ENCODE measurements around the gene UAP1L1.

Gene UAP1L1

DNA sequence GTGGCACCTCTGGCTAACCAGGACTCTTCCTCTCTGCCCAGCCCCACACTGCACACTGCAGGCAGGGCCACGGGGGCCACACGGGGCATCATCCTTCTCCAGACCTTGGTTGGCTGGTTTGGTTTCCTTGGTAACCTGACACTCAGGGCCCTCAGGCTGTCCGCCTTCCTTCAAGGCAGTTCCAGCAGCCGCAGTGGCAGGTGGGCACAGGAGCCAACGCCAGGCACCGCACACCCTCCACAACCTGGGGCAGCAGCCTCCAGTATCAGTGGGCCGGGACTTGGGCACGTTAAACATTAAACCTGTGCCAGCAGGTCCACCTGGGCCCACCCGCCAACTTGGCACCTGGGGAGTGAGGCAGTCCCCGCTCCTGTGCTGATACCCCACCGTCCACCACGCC, 33.3 kb upstream of the UAP1L1 start:
- H3K4me3 ChIP-seq (ENCODE audit: low read depth, low read length), result no peak overlapping the region
- H3K27me3 ChIP-seq (ENCODE audit: control insufficient read depth, insufficient read depth, low read length), result peaks cover 30% of the 10 kb centered on the region
- H3K27ac ChIP-seq (ENCODE audit: low read depth, low read length), result no peak overlapping the region
- H3K36me3 ChIP-seq (ENCODE audit: control insufficient read depth, insufficient read depth, low read length), result peaks cover 9% of the 10 kb centered on the region
- H3K9me3 ChIP-seq (ENCODE audit: control insufficient read depth, insufficient read depth, low read length), result no peaks in the 10 kb centered on the region
- 0 out of 2 replicates have a peak, but pooled peaks cover 3% of the 10 kb centered on the region for H3K4me1 ChIP-seq (ENCODE audit: control insufficient read depth, insufficient read depth, low read length)
- H3K9ac ChIP-seq (ENCODE audit: low read depth, low read length), result no peak overlapping the region

DNA sequence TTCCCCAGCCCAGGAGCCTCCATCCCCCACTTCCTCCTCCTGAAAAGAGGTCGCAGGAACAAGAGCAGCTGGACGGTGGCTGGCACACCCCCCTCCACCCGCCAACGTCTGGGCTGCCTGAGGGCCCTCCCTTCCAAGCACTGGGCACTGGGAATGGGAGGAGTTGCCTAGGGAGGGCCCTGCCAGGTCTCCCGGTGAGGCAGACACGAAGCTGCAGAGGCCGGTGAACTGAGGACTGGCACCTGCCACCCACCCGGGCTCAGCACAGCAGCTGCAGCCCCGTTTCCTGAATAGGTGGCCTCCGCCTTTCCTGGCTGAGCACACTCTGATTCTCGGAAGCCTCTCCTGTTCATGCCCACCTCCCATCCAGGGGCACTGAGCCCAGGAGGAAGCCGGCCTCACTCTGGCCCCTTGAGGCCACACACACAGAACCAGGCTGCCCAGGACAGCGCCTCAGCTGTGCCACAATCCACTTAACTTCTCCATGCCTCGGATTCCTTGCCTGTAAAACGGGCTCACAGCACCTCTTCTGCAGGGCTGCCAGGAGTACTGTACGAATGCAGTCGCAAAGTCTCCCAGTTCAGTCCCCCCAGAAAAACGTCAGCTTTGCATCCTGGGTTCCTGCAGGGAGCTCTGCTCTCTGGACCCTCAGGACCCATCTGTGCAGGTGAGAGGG, 32.7 kb upstream of the UAP1L1 start:
- peaks cover 3% of the 10 kb centered on the region for H3K36me3 ChIP-seq (ENCODE audit: control insufficient read depth, insufficient read depth, low read length)
- H3K4me3 ChIP-seq (ENCODE audit: low read depth, low read length), result peak overlapping the region; percentile 65

DNA sequence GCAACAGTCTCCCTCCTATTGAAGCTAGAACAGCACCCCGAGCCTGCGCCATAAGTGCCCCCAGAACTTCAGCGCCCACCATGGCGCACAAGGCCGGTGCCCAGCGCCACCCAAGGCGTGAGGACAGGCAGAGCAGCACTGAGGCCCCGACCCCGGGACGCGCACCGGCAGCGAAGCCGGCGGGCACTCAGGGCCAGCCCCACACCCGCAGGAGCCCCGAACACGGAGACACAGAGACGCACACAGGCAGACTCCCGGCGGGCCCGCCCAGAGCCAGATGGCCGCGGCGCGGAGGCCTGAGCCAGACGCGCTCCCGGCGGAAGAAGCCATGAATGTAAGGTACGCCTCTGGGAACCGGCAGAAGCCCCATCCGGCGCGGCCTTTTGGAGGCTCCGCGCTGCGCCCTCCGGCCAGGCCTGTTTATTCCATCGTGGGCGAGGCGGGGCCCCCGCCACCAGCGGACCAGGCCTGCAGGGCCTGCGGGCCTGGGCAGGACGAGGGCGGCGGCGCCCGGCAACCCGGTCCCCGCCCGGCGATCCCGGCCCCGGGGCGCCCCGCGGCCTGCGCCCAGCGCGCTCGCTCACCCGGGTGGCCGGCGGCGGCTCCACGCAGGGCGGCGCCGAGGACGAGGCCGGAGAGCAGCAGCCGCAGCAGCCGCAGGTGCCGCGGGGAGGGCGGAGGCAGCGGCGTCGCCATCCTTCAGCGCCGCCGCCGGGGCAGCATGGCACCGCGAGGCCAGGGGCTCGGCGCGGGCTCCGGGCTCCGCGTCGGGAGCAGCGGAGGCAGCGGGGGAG, 31.8 kb upstream of the UAP1L1 start:
- H3K36me3 ChIP-seq (ENCODE audit: control insufficient read depth, insufficient read depth, low read length), result no peaks in the 10 kb centered on the region
- no peak overlapping the region for H3K9ac ChIP-seq (ENCODE audit: low read depth, low read length)
- peaks cover 44% of the 10 kb centered on the region for H3K27me3 ChIP-seq (ENCODE audit: control insufficient read depth, insufficient read depth, low read length)
- H3K4me1 ChIP-seq (ENCODE audit: control insufficient read depth, insufficient read depth, low read length), result 0 out of 2 replicates have a peak, but pooled peaks cover 3% of the 10 kb centered on the region
- no peaks in the 10 kb centered on the region for H3K9me3 ChIP-seq (ENCODE audit: control insufficient read depth, insufficient read depth, low read length)
- peak overlapping the region; percentile 65 for H3K4me3 ChIP-seq (ENCODE audit: low read depth, low read length)
- H3K27ac ChIP-seq (ENCODE audit: low read depth, low read length), result no peak overlapping the region

More for the DNA sequence above, 32.7 kb upstream of the UAP1L1 start:
- no peak overlapping the region for H3K27ac ChIP-seq (ENCODE audit: low read depth, low read length)
- no peaks in the 10 kb centered on the region for H3K9me3 ChIP-seq (ENCODE audit: control insufficient read depth, insufficient read depth, low read length)
- H3K9ac ChIP-seq (ENCODE audit: low read depth, low read length), result no peak overlapping the region
- 0 out of 2 replicates have a peak, but pooled peaks cover 3% of the 10 kb centered on the region for H3K4me1 ChIP-seq (ENCODE audit: control insufficient read depth, insufficient read depth, low read length)
- peaks cover 36% of the 10 kb centered on the region for H3K27me3 ChIP-seq (ENCODE audit: control insufficient read depth, insufficient read depth, low read length)

- Histone ChIP-seq H3K27ac (ENCODE audit: low read depth, low read length) (no peak within 1 kb of the TSS), H3K9ac (ENCODE audit: low read depth, low read length) (no peak within 1 kb of the TSS)
These were observed 31.1 kb upstream of the UAP1L1 start, which contains the start of gene NPDC1 for GRCh38 chr9:137046088-137046787. Gene NPDC1, minus strand, starts transcription at chr9:137046177. Its CDS starts 188 bp downstream, at chr9:137045989.

GRCh38 chr9:137048655-137049543, 28.4 kb upstream of the UAP1L1 start:
- no peak overlapping the region; the same call in 1 of the 2 replicates for H3K4me3 ChIP-seq (ENCODE audit: low read depth, low read length)
- H3K4me1 ChIP-seq (ENCODE audit: control insufficient read depth, insufficient read depth, low read length), result peaks cover 5% of the 10 kb centered on the region; the same call in 1 of the 2 replicates
- no peak overlapping the region for H3K27ac ChIP-seq (ENCODE audit: low read depth, low read length)
- H3K9ac ChIP-seq (ENCODE audit: low read depth, low read length), result no peak overlapping the region
- no peaks in the 10 kb centered on the region for H3K36me3 ChIP-seq (ENCODE audit: control insufficient read depth, insufficient read depth, low read length)
- no peaks in the 10 kb centered on the region for H3K9me3 ChIP-seq (ENCODE audit: control insufficient read depth, insufficient read depth, low read length)
- peaks cover 78% of the 10 kb centered on the region for H3K27me3 ChIP-seq (ENCODE audit: control insufficient read depth, insufficient read depth, low read length)

More at GRCh38 chr9:137046088-137046787, 31.1 kb upstream of the UAP1L1 start, which contains the start of gene NPDC1:
- no peaks in the 10 kb centered on the region for H3K36me3 ChIP-seq (ENCODE audit: control insufficient read depth, insufficient read depth, low read length)
- H3K4me3 ChIP-seq (ENCODE audit: low read depth, low read length), result peak within 1 kb of the TSS; percentile 65
- no peaks in the 10 kb centered on the region for H3K9me3 ChIP-seq (ENCODE audit: control insufficient read depth, insufficient read depth, low read length)
- H3K4me1 ChIP-seq (ENCODE audit: control insufficient read depth, insufficient read depth, low read length), result 0 out of 2 replicates have a peak, but pooled peaks cover 3% of the 10 kb centered on the region
- H3K27me3 ChIP-seq (ENCODE audit: control insufficient read depth, insufficient read depth, low read length), result peaks cover 52% of the 10 kb centered on the region

DNA sequence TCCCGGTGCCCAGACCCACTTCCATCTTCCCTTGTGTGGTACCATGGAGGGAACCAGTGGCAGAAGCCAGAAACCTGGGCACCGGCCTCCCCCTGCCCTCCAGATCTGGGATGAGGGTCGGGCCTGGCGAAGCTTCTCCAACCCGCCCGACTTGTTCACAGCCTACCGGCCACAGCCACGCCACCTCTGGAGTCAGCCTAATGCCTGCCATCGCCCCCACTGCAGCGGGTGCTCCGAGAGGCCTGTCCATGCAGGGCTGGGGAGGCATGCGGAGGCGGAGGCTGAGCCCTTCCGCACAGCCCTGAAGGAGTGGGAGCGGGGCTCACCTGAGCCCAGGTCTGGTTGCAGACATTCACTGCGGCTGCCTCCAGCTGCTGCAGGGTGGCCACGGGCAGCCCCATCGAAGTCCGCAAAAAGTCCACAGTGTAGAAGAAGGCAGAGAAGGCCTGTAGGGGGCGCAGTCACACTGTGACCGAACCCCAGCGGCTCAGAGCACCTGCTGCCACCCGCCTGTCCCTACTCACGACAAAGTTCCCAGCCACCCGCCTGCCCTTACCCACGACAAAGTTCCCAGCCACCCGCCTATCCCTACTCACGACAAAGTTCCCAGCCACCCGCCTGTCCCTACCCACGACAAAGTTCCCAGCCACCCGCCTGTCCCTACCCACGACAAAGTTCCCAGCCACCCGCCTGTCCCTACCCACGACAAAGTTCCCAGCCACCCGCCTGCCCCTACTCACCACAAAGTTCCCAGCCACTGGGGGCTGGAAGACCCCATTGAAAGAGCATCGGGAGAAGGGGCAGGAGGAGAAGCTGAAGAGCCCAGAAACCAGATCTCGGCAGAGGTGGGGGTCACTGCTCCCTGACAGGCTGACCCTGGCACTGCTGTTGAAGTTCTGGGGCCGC, 27.5 kb upstream of the UAP1L1 start:
- Histone ChIP-seq H3K9me3 (ENCODE audit: control insufficient read depth, insufficient read depth, low read length) (no peaks in the 10 kb centered on the region), H3K27me3 (ENCODE audit: control insufficient read depth, insufficient read depth, low read length) (peaks cover 83% of the 10 kb centered on the region), H3K4me1 (ENCODE audit: control insufficient read depth, insufficient read depth, low read length) (peaks cover 5% of the 10 kb centered on the region; the same call in 1 of the 2 replicates), H3K4me3 (ENCODE audit: low read depth, low read length) (no peak overlapping the region), H3K9ac (ENCODE audit: low read depth, low read length) (no peak overlapping the region), H3K27ac (ENCODE audit: low read depth, low read length) (no peak overlapping the region), H3K36me3 (ENCODE audit: control insufficient read depth, insufficient read depth, low read length) (no peaks in the 10 kb centered on the region)

DNA sequence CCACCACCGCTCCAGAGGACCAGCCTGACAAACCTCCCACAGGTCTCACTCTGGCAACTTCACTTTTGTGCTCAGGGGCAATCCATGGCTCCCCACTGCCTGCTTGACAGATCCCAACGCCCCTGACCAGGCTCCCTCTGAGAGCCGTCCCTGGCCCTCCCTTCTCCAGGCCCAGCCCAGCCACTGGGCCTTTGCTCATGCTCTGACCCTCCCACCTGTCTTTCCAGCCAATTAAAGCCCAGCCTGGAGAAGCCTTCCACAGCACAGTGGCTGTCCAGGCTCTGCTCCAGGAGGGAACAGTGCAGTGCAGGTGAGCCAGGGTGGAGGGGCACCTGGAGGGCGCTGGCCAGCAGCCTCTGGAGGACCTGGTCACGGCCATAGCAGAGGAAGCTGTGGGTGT, 26.7 kb upstream of the UAP1L1 start:
- peaks cover 83% of the 10 kb centered on the region for H3K27me3 ChIP-seq (ENCODE audit: control insufficient read depth, insufficient read depth, low read length)
- no peak overlapping the region for H3K9ac ChIP-seq (ENCODE audit: low read depth, low read length)
- H3K4me1 ChIP-seq (ENCODE audit: control insufficient read depth, insufficient read depth, low read length), result peaks cover 3% of the 10 kb centered on the region
- H3K9me3 ChIP-seq (ENCODE audit: control insufficient read depth, insufficient read depth, low read length), result no peaks in the 10 kb centered on the region
- no peak overlapping the region for H3K27ac ChIP-seq (ENCODE audit: low read depth, low read length)
- no peak overlapping the region for H3K4me3 ChIP-seq (ENCODE audit: low read depth, low read length)
- no peaks in the 10 kb centered on the region for H3K36me3 ChIP-seq (ENCODE audit: control insufficient read depth, insufficient read depth, low read length)

- no peak overlapping the region for H3K27ac ChIP-seq (ENCODE audit: low read depth, low read length)
- H3K36me3 ChIP-seq (ENCODE audit: control insufficient read depth, insufficient read depth, low read length), result no peaks in the 10 kb centered on the region
- H3K27me3 ChIP-seq (ENCODE audit: control insufficient read depth, insufficient read depth, low read length), result peaks cover 84% of the 10 kb centered on the region
- no peak overlapping the region for H3K9ac ChIP-seq (ENCODE audit: low read depth, low read length)
- H3K9me3 ChIP-seq (ENCODE audit: control insufficient read depth, insufficient read depth, low read length), result no peaks in the 10 kb centered on the region
- H3K4me3 ChIP-seq (ENCODE audit: low read depth, low read length), result no peak overlapping the region
- peaks cover 3% of the 10 kb centered on the region for H3K4me1 ChIP-seq (ENCODE audit: control insufficient read depth, insufficient read depth, low read length)
These were observed 26.1 kb upstream of the UAP1L1 start for GRCh38 chr9:137051145-137051724.

DNA sequence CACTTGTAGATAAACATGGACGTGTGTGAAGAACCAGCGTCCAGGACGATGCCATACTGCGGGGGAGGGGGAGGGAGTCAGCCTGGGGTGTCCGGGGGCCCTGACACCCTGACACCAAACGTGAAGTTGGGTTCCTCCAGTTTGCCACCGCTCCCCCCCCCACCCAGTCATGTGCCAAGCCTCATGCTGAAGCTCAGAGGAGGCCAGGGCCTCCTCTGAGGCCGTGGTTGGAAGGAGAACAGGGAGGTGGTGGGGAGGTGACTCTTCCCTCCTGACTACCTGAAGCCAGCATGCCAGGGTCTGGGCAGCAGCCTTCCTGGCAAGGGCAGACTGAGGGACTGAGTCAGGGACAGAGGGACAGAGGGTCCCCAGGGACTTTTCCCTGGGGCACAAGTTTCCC, 25.0 kb upstream of the UAP1L1 start:
- Histone ChIP-seq H3K9ac (ENCODE audit: low read depth, low read length) (no peak overlapping the region), H3K4me1 (ENCODE audit: control insufficient read depth, insufficient read depth, low read length) (peaks cover 3% of the 10 kb centered on the region), H3K36me3 (ENCODE audit: control insufficient read depth, insufficient read depth, low read length) (no peaks in the 10 kb centered on the region), H3K9me3 (ENCODE audit: control insufficient read depth, insufficient read depth, low read length) (no peaks in the 10 kb centered on the region), H3K27ac (ENCODE audit: low read depth, low read length) (no peak overlapping the region), H3K27me3 (ENCODE audit: control insufficient read depth, insufficient read depth, low read length) (peaks cover 77% of the 10 kb centered on the region), H3K4me3 (ENCODE audit: low read depth, low read length) (no peak overlapping the region)
